Mesothelial cell of epicardium (in vitro differentiated cells): ENCODE data around the gene MXRA8. TPM values are rescaled to one million over a fixed set of nuclear protein-coding genes. Genes with fewer than 3 reads are reported as not detected.

ENCODE experiments used
- DNase-seq, 2 experiments: peaks; one replicate each; pipeline ENCODE4 v3.0.0; 2021; ENCODE audit warnings: low spot score in 2 of 2; ENCODE audit not compliant: unreplicated experiment in 2 of 2
- H3K27ac Mint-ChIP-seq: 2 replicates; pipeline ENCODE4 v1.8.0; 2021; ENCODE audit warnings: mixed read lengths
- H3K27me3 Mint-ChIP-seq: 2 replicates; pipeline ENCODE4 v1.8.0; 2021; ENCODE audit warnings: low read depth, mixed read lengths
- H3K36me3 Mint-ChIP-seq: 2 replicates; pipeline ENCODE4 v1.8.0; 2021; ENCODE audit warnings: mixed read lengths
- H3K4me1 Mint-ChIP-seq: 2 replicates; pipeline ENCODE4 v1.8.0; 2021; ENCODE audit warnings: mixed read lengths
- H3K4me3 Mint-ChIP-seq: 2 replicates; pipeline ENCODE4 v1.8.0; 2021; ENCODE audit warnings: mild to moderate bottlenecking, moderate library complexity, mixed read lengths
- H3K9me3 Mint-ChIP-seq: 2 replicates; pipeline ENCODE4 v1.8.0; 2021; ENCODE audit warnings: mixed read lengths
- CTCF ChIP-seq: fragments of 200-600 bp; sonication (generic); IDR thresholded peaks from one replicate; pipeline ENCODE4 v1.5.0; 2021; ENCODE audit warnings: antibody characterized with exemption; ENCODE audit not compliant: unreplicated experiment
- total RNA-seq: library from RNA; stranded (reverse); gene quantifications from 3 replicates; pipeline ENCODE4 v1.2.1, GENCODE V29; 2021

Gene MXRA8
- total RNA-seq, 1 donor from 2014 or later = 157 TPM

GRCh38 chr1:1365875-1366698, 7.7 kb upstream of the MXRA8 start:
- no peaks in the 10 kb centered on the region for H3K36me3 Mint-ChIP-seq
- H3K27ac Mint-ChIP-seq = no peak overlapping the region
- no peak overlapping the region for H3K4me3 Mint-ChIP-seq
- no peaks in the 10 kb centered on the region for H3K27me3 Mint-ChIP-seq
- no peaks in the 10 kb centered on the region for H3K9me3 Mint-ChIP-seq
- no peak for TF ChIP-seq CTCF
- peaks cover 7% of the 10 kb centered on the region for H3K4me1 Mint-ChIP-seq
- no peak for DNase-seq

- Mint-ChIP-seq H3K4me3 (no peak overlapping the region), H3K27ac (no peak overlapping the region), H3K36me3 (no peaks in the 10 kb centered on the region), H3K9me3 (no peaks in the 10 kb centered on the region), H3K4me1 (peaks cover 19% of the 10 kb centered on the region), H3K27me3 (no peaks in the 10 kb centered on the region)
- TF ChIP-seq CTCF = no peak
- DNase-seq = no peak
These were observed 5.9 kb upstream of the MXRA8 start for GRCh38 chr1:1364266-1364665.

- no peaks in the 10 kb centered on the region for H3K27me3 Mint-ChIP-seq
- no peak overlapping the region for H3K4me3 Mint-ChIP-seq
- no peaks in the 10 kb centered on the region for H3K9me3 Mint-ChIP-seq
- TF ChIP-seq CTCF = no peak
- peaks cover 35% of the 10 kb centered on the region for H3K4me1 Mint-ChIP-seq
- DNase-seq = no peak
- peak overlapping the region; percentile 90 for H3K27ac Mint-ChIP-seq
- no peaks in the 10 kb centered on the region for H3K36me3 Mint-ChIP-seq
These were observed 3.6 kb upstream of the MXRA8 start for GRCh38 chr1:1361982-1362423.

GRCh38 chr1:1361233-1361981, 3.1 kb upstream of the MXRA8 start:
- H3K27me3 Mint-ChIP-seq = no peaks in the 10 kb centered on the region
- peak overlapping the region; percentile 90 for H3K27ac Mint-ChIP-seq
- TF ChIP-seq CTCF = no peak
- no peak overlapping the region for H3K4me3 Mint-ChIP-seq
- DNase-seq = no peak
- peaks cover 35% of the 10 kb centered on the region for H3K4me1 Mint-ChIP-seq
- H3K36me3 Mint-ChIP-seq = no peaks in the 10 kb centered on the region
- H3K9me3 Mint-ChIP-seq = no peaks in the 10 kb centered on the region

GRCh38 chr1:1360506-1361169, 2.3 kb upstream of the MXRA8 start:
- H3K9me3 Mint-ChIP-seq = no peaks in the 10 kb centered on the region
- no peak for DNase-seq
- no peaks in the 10 kb centered on the region for H3K36me3 Mint-ChIP-seq
- H3K27ac Mint-ChIP-seq = peak overlapping the region; percentile 70
- TF ChIP-seq CTCF = no peak
- no peaks in the 10 kb centered on the region for H3K27me3 Mint-ChIP-seq
- peaks cover 35% of the 10 kb centered on the region for H3K4me1 Mint-ChIP-seq
- no peak overlapping the region for H3K4me3 Mint-ChIP-seq
